H9 (cell line): ENCODE data around the gene SUCLG1. TPM values are rescaled to one million over a fixed set of nuclear protein-coding genes. Genes with fewer than 3 reads are reported as not detected.

Source experiments
- DNase-seq: peaks from one replicate; pipeline ENCODE4 v3.0.0-alpha.2; 2017
- H2AFZ ChIP-seq: one replicate; pipeline ENCODE4 v1.6.1; 2013; ENCODE audit warnings: mild to moderate bottlenecking, low read length, control low read depth, moderate library complexity
- H2AK5ac ChIP-seq: 2 replicates; pipeline ENCODE4 v1.6.1; 2013; ENCODE audit warnings: low read length, control low read depth, mixed read lengths; ENCODE audit not compliant: insufficient read length
- H2BK120ac ChIP-seq: one replicate; pipeline ENCODE4 v1.6.1; 2013; ENCODE audit warnings: low read depth, mild to moderate bottlenecking, low read length, control low read depth, inconsistent platforms; ENCODE audit not compliant: poor library complexity, severe bottlenecking
- H2BK12ac ChIP-seq: 2 replicates; pipeline ENCODE4 v1.6.1; 2013; ENCODE audit warnings: low read length, control low read depth, mixed read lengths, low read depth; ENCODE audit not compliant: insufficient read length
- H2BK15ac ChIP-seq: 2 replicates; pipeline ENCODE4 v1.6.1; 2013; ENCODE audit warnings: low read depth, low read length, control low read depth
- H2BK20ac ChIP-seq: one replicate; pipeline ENCODE4 v1.6.1; 2013; ENCODE audit warnings: low read depth, mild to moderate bottlenecking, low read length, control low read depth, inconsistent platforms; ENCODE audit not compliant: poor library complexity, severe bottlenecking
- H2BK5ac ChIP-seq: 2 replicates; pipeline ENCODE4 v1.6.1; 2013; ENCODE audit warnings: low read length, control low read depth, mixed read lengths; ENCODE audit not compliant: insufficient read length
- H3K14ac ChIP-seq: 2 replicates; pipeline ENCODE4 v1.6.1; 2013; ENCODE audit warnings: low read length, control low read depth; ENCODE audit not compliant: insufficient read depth
- H3K18ac ChIP-seq: 2 replicates; pipeline ENCODE4 v1.6.1; 2013; ENCODE audit warnings: low read depth, mild to moderate bottlenecking, mixed read lengths, low read length, control low read depth; ENCODE audit not compliant: insufficient read length
- H3K23ac ChIP-seq: 2 replicates; pipeline ENCODE4 v1.6.1; 2013; ENCODE audit warnings: low read length, control low read depth, mixed read lengths, low read depth; ENCODE audit not compliant: insufficient read length
- H3K23me2 ChIP-seq: 2 replicates; pipeline ENCODE4 v1.6.1; 2013; ENCODE audit warnings: low read depth, mild to moderate bottlenecking, mixed read lengths, low read length, control low read depth; ENCODE audit not compliant: insufficient read length, poor library complexity, severe bottlenecking
- H3K27ac ChIP-seq: 2 replicates; pipeline ENCODE4 v1.5.1; 2013; ENCODE audit warnings: low read length, control low read depth, mixed read lengths, low read depth; ENCODE audit not compliant: insufficient read length
- H3K27me3 ChIP-seq: 2 replicates; pipeline ENCODE4 v1.6.1; 2013; ENCODE audit warnings: low read length, control low read depth, inconsistent platforms; ENCODE audit not compliant: insufficient read depth
- H3K4ac ChIP-seq: 2 replicates; pipeline ENCODE4 v1.6.1; 2013; ENCODE audit warnings: low read depth, mild to moderate bottlenecking, control low read depth, inconsistent platforms, low read length, moderate library complexity
- H3K4me1 ChIP-seq: 2 replicates; pipeline ENCODE4 v1.6.1; 2013; ENCODE audit warnings: low read length, control low read depth, inconsistent platforms; ENCODE audit not compliant: insufficient read depth
- H3K4me2 ChIP-seq: 2 replicates; pipeline ENCODE4 v1.6.1; 2013; ENCODE audit warnings: low read length, control low read depth, mixed read lengths; ENCODE audit not compliant: insufficient read length, insufficient read depth
- H3K56ac ChIP-seq: 2 replicates; pipeline ENCODE4 v1.6.1; 2013; ENCODE audit warnings: low read depth, mild to moderate bottlenecking, mixed read lengths, low read length, control low read depth; ENCODE audit not compliant: insufficient read length
- H3K79me1 ChIP-seq: 2 replicates; pipeline ENCODE4 v1.6.1; 2013; ENCODE audit warnings: low read depth, mild to moderate bottlenecking, moderate library complexity, low read length, control low read depth, inconsistent platforms; ENCODE audit not compliant: insufficient read depth, poor library complexity, severe bottlenecking
- H3K79me2 ChIP-seq: 2 replicates; pipeline ENCODE4 v1.6.1; 2013; ENCODE audit warnings: low read length, control low read depth, inconsistent platforms; ENCODE audit not compliant: insufficient read depth
- H3K9ac ChIP-seq: 2 replicates; pipeline ENCODE4 v1.6.1; 2013; ENCODE audit warnings: low read length, control low read depth, mixed read lengths; ENCODE audit not compliant: insufficient read length; ENCODE audit errors: extremely low read depth
- H3K9me3 ChIP-seq: one replicate; pipeline ENCODE4 v1.6.1; 2013; ENCODE audit warnings: low read depth, low read length, inconsistent platforms; ENCODE audit not compliant: control insufficient read depth
- H3T11ph ChIP-seq: one replicate; pipeline ENCODE4 v1.6.1; 2013; ENCODE audit warnings: mild to moderate bottlenecking, low read length, control low read depth, inconsistent platforms
- H4K20me1 ChIP-seq: one replicate; pipeline ENCODE4 v1.6.1; 2013; ENCODE audit not compliant: control insufficient read depth, insufficient read length, insufficient read depth
- H4K5ac ChIP-seq: 2 replicates; pipeline ENCODE4 v1.6.1; 2013; ENCODE audit warnings: low read depth, mild to moderate bottlenecking, mixed read lengths, low read length, control low read depth; ENCODE audit not compliant: insufficient read length
- H4K8ac ChIP-seq: replicated peaks from 2 replicates; pipeline ENCODE4 v1.6.1; 2013; ENCODE audit warnings: low read length, control low read depth, mixed read lengths, low read depth; ENCODE audit not compliant: insufficient read length
- H4K91ac ChIP-seq: 2 replicates; pipeline ENCODE4 v1.6.1; 2013; ENCODE audit warnings: low read depth, mild to moderate bottlenecking, moderate library complexity, mixed read lengths, low read length, control low read depth; ENCODE audit not compliant: insufficient read length
- H3K27ac Mint-ChIP-seq, 3 experiments: 2 replicates in 2 of 3; 3 replicates in 1 of 3; pipeline ENCODE4 v1.8.0; 2020 to 2021; ENCODE audit warnings: mixed read lengths in 3 of 3, mild to moderate bottlenecking in 1 of 3, moderate library complexity in 1 of 3
- H3K27me3 Mint-ChIP-seq: 2 replicates; pipeline ENCODE4 v1.8.0; 2021; ENCODE audit warnings: low read depth, mild to moderate bottlenecking, moderate library complexity, mixed read lengths
- H3K36me3 Mint-ChIP-seq, 3 experiments: 2 replicates in 2 of 3; 3 replicates in 1 of 3; pipeline ENCODE4 v1.8.0; 2020 to 2021; ENCODE audit warnings: low read depth in 3 of 3, mixed read lengths in 3 of 3; ENCODE audit not compliant: insufficient read depth in 1 of 3
- H3K4me1 Mint-ChIP-seq, 2 experiments: 2 replicates each; pipeline ENCODE4 v1.8.0; 2020; ENCODE audit warnings: mixed read lengths in 2 of 2
- H3K4me3 Mint-ChIP-seq, 2 experiments: 2 replicates in 1 of 2; 3 replicates in 1 of 2; pipeline ENCODE4 v1.8.0; 2020 to 2021; ENCODE audit warnings: mild to moderate bottlenecking in 2 of 2, mixed read lengths in 2 of 2, moderate library complexity in 1 of 2
- H3K9me3 Mint-ChIP-seq, 2 experiments: 2 replicates in 1 of 2; 3 replicates in 1 of 2; pipeline ENCODE4 v1.8.0; 2020; ENCODE audit warnings: mild to moderate bottlenecking in 2 of 2, mixed read lengths in 2 of 2, moderate library complexity in 1 of 2
- CTCF ChIP-seq: fragments of 200-600 bp; sonication (generic); conservative IDR thresholded peaks from 3 replicates; pipeline ENCODE4 v1.8.0; 2021; ENCODE audit warnings: antibody characterized with exemption, mild to moderate bottlenecking
- total RNA-seq: library from RNA; stranded (reverse); gene quantifications from 2 replicates; pipeline ENCODE4 v1.2.1, GENCODE V29; 2021

Gene SUCLG1
- total RNA-seq, 1 experiment from 2014 or later, result 40.0 TPM

GRCh38 chr2:84424152-84424551 lies 34.9 kb downstream of the SUCLG1 start:
- Histone ChIP-seq H3K56ac (no peak overlapping the region), H3K27me3 (no peaks in the 10 kb centered on the region), H2AK5ac (no peak overlapping the region), H2BK12ac (no peak overlapping the region), H3K23me2 (no peaks in the 10 kb centered on the region), H3K79me1 (no peaks in the 10 kb centered on the region), H3K23ac (no peak overlapping the region), H3K9me3 (no peaks in the 10 kb centered on the region), H4K20me1 (no peaks in the 10 kb centered on the region), H2BK120ac (no peak overlapping the region), H3K4ac (no peak overlapping the region), H2BK15ac (no peak overlapping the region), H3K4me2 (no peak overlapping the region), H3K18ac (no peak overlapping the region), H2BK20ac (no peak overlapping the region), H3K9ac (no peak overlapping the region), H3K14ac (no peak overlapping the region), H4K5ac (no peak overlapping the region), H2AFZ (no peak overlapping the region), H4K8ac (no peak overlapping the region), H4K91ac (no peak overlapping the region), H3T11ph (no peak overlapping the region), H3K27ac (no peak overlapping the region), H3K4me1 (no peaks in the 10 kb centered on the region), H2BK5ac (no peak overlapping the region), H3K79me2 (no peaks in the 10 kb centered on the region)
- peak; percentile 67 for TF ChIP-seq CTCF
- H3K4me3 Mint-ChIP-seq, result no peak overlapping the region
- H3K27me3 Mint-ChIP-seq, result no peaks in the 10 kb centered on the region
- no peak overlapping the region for H3K27ac Mint-ChIP-seq
- peaks cover 3 to 10% (median 4%) of the 10 kb centered on the region in 3 experiments; a peak in 4 of 7 replicates for H3K36me3 Mint-ChIP-seq
- no peaks in the 10 kb centered on the region; a peak in 1 of 5 replicates for H3K9me3 Mint-ChIP-seq
- DNase-seq, result no peak
- no peaks in the 10 kb centered on the region for H3K4me1 Mint-ChIP-seq
